ACC112 (cell line): ENCODE measurements around the gene TSHZ1.
A peak's percentile ranks its signal among the peaks of the same experiment; 100 is the strongest.
"Not testable (repeated sequence)": the region's sequence is repeated elsewhere in the genome, so short reads cannot be mapped to it uniquely, and the experiment has no call there.

Source experiments
- H2AFZ ChIP-seq: fragments of 200-600 bp; sonication (generic); one replicate; pipeline ENCODE4 v1.6.0; 2017; ENCODE audit warnings: antibody characterized with exemption, low read length; ENCODE audit not compliant: unreplicated experiment
- H3K27ac ChIP-seq: fragments of 200-600 bp; sonication (generic); 2 replicates; pipeline ENCODE4 v1.5.1; 2014; ENCODE audit warnings: low read depth, mild to moderate bottlenecking, antibody characterized with exemption, low read length, moderate library complexity
- H3K27me3 ChIP-seq: fragments of 200-600 bp; sonication (generic); 2 replicates; pipeline ENCODE4 v1.6.1; 2014; ENCODE audit warnings: mild to moderate bottlenecking, antibody characterized with exemption, low read length, moderate library complexity, mixed read lengths; ENCODE audit not compliant: insufficient read depth
- H3K36me3 ChIP-seq: fragments of 200-600 bp; sonication (generic); 2 replicates; pipeline ENCODE4 v1.6.1; 2016; ENCODE audit warnings: mild to moderate bottlenecking, antibody characterized with exemption, low read length, moderate library complexity, mixed read lengths; ENCODE audit not compliant: insufficient read depth
- H3K4me1 ChIP-seq: fragments of 200-600 bp; sonication (generic); one replicate; pipeline ENCODE4 v1.6.1; 2016; ENCODE audit warnings: low read length, mixed read lengths; ENCODE audit not compliant: insufficient read depth, unreplicated experiment, control insufficient read depth
- H3K4me3 ChIP-seq: fragments of 200-600 bp; sonication (generic); 2 replicates; pipeline ENCODE4 v1.5.1; 2014; ENCODE audit warnings: mild to moderate bottlenecking, low read depth, low read length
- H3K79me2 ChIP-seq: fragments of 200-600 bp; sonication (generic); one replicate; pipeline ENCODE4 v1.6.0; 2016; ENCODE audit warnings: low read length; ENCODE audit not compliant: control insufficient read depth, unreplicated experiment, insufficient read depth

The TSHZ1 gene

GRCh38 chr18:75183524-75183923 lies 27.1 kb upstream of the TSHZ1 start:
- Histone ChIP-seq H3K27me3 (no peaks in the 10 kb centered on the region), H3K36me3 (no peaks in the 10 kb centered on the region), H2AFZ (no peak overlapping the region), H3K79me2 (no peaks in the 10 kb centered on the region), H3K27ac (no peak overlapping the region), H3K4me3 (no peak overlapping the region), H3K4me1 (no peaks in the 10 kb centered on the region)

- Histone ChIP-seq H3K36me3 (no peaks in the 10 kb centered on the region), H3K27me3 (no peaks in the 10 kb centered on the region), H2AFZ (no peak overlapping the region), H3K27ac (no peak overlapping the region), H3K4me3 (no peak overlapping the region), H3K4me1 (no peaks in the 10 kb centered on the region), H3K79me2 (no peaks in the 10 kb centered on the region)
These were observed 26.6 kb upstream of the TSHZ1 start for GRCh38 chr18:75183973-75184493.

GRCh38 chr18:75185460-75185859 lies 25.1 kb upstream of the TSHZ1 start:
- H3K36me3 ChIP-seq = no peaks in the 10 kb centered on the region
- H3K4me1 ChIP-seq = no peaks in the 10 kb centered on the region
- H3K27ac ChIP-seq = no peak overlapping the region
- H3K79me2 ChIP-seq = no peaks in the 10 kb centered on the region
- no peak overlapping the region for H2AFZ ChIP-seq
- no peaks in the 10 kb centered on the region for H3K27me3 ChIP-seq
- no peak overlapping the region for H3K4me3 ChIP-seq

GRCh38 chr18:75187702-75188101 lies 22.9 kb upstream of the TSHZ1 start:
- not testable (repeated sequence) for H3K79me2 ChIP-seq, H3K4me1 ChIP-seq, H3K27ac ChIP-seq, H3K4me3 ChIP-seq, H2AFZ ChIP-seq, H3K27me3 ChIP-seq, H3K36me3 ChIP-seq

GRCh38 chr18:75189696-75190095 lies 20.9 kb upstream of the TSHZ1 start:
- no peaks in the 10 kb centered on the region for H3K36me3 ChIP-seq
- no peak overlapping the region for H2AFZ ChIP-seq
- H3K27me3 ChIP-seq = no peaks in the 10 kb centered on the region
- H3K79me2 ChIP-seq = no peaks in the 10 kb centered on the region
- H3K4me3 ChIP-seq = no peak overlapping the region
- H3K27ac ChIP-seq = no peak overlapping the region
- no peaks in the 10 kb centered on the region for H3K4me1 ChIP-seq

- Histone ChIP-seq H3K27ac (no peak overlapping the region), H3K79me2 (peaks cover 3% of the 10 kb centered on the region), H3K4me1 (peaks cover 3% of the 10 kb centered on the region), H3K4me3 (no peak overlapping the region), H3K27me3 (no peaks in the 10 kb centered on the region), H3K36me3 (no peaks in the 10 kb centered on the region), H2AFZ (no peak overlapping the region)
These were observed 17.7 kb upstream of the TSHZ1 start for GRCh38 chr18:75192899-75193298.

- Histone ChIP-seq H2AFZ (peak overlapping the region; percentile 1), H3K4me1 (peaks cover 40% of the 10 kb centered on the region), H3K27me3 (no peaks in the 10 kb centered on the region), H3K4me3 (no peak overlapping the region), H3K27ac (no peak overlapping the region), H3K79me2 (peaks cover 46% of the 10 kb centered on the region), H3K36me3 (peaks cover 10% of the 10 kb centered on the region; the same call in 1 of the 2 replicates)
These were observed 12.6 kb upstream of the TSHZ1 start for GRCh38 chr18:75198036-75198435.

- peaks cover 59% of the 10 kb centered on the region for H3K79me2 ChIP-seq
- H3K27ac ChIP-seq = no peak overlapping the region
- peaks cover 10% of the 10 kb centered on the region; the same call in 1 of the 2 replicates for H3K36me3 ChIP-seq
- peak overlapping the region; percentile 10; the same call in 1 of the 2 replicates for H3K4me3 ChIP-seq
- no peaks in the 10 kb centered on the region for H3K27me3 ChIP-seq
- H3K4me1 ChIP-seq = peaks cover 50% of the 10 kb centered on the region
- H2AFZ ChIP-seq = no peak overlapping the region
These were observed 11.3 kb upstream of the TSHZ1 start for GRCh38 chr18:75199327-75199726.

GRCh38 chr18:75200071-75200470 lies 10.5 kb upstream of the TSHZ1 start:
- no peak overlapping the region for H2AFZ ChIP-seq
- peaks cover 50% of the 10 kb centered on the region for H3K4me1 ChIP-seq
- H3K27ac ChIP-seq = no peak overlapping the region
- no peaks in the 10 kb centered on the region for H3K27me3 ChIP-seq
- H3K36me3 ChIP-seq = peaks cover 10% of the 10 kb centered on the region; the same call in 1 of the 2 replicates
- peaks cover 67% of the 10 kb centered on the region for H3K79me2 ChIP-seq
- no peak overlapping the region for H3K4me3 ChIP-seq

GRCh38 chr18:75200605-75201280 lies 9.9 kb upstream of the TSHZ1 start:
- H3K79me2 ChIP-seq = peaks cover 74% of the 10 kb centered on the region
- H3K27me3 ChIP-seq = no peaks in the 10 kb centered on the region

More at GRCh38 chr18:75200605-75201280, 9.9 kb upstream of the TSHZ1 start:
- Histone ChIP-seq H3K4me1 (peaks cover 50% of the 10 kb centered on the region), H3K27ac (no peak overlapping the region), H2AFZ (no peak overlapping the region), H3K4me3 (no peak overlapping the region), H3K36me3 (peaks cover 10% of the 10 kb centered on the region; the same call in 1 of the 2 replicates)
